Right cardiac atrium (tissue), 5 donors: Measurements from ENCODE around the gene OR2W1. TPM values are rescaled to one million over a fixed set of nuclear protein-coding genes. Genes with fewer than 3 reads are reported as not detected.

Source experiments
- ATAC-seq, 2 donors: fragments of 200-7000 bp; cut with Tn5 transposase; one replicate each; pipeline versions ENCODE4 v1.8.0 to v1.9.1; 2020; ENCODE audit warnings: moderate library complexity in 2 of 2, mild to moderate bottlenecking in 1 of 2
- DNase-seq, 3 donors: peaks; one replicate each; pipeline ENCODE4 v3.0.0-alpha.2; 2020
- H3K27ac ChIP-seq: one replicate; pipeline ENCODE4 v1.5.1; 2013; ENCODE audit warnings: mild to moderate bottlenecking, low read length, control low read depth, moderate library complexity
- H3K27me3 ChIP-seq: one replicate; pipeline ENCODE4 v1.6.1; 2013; ENCODE audit not compliant: control insufficient read depth, insufficient read depth
- H3K4me1 ChIP-seq: one replicate; pipeline ENCODE4 v1.6.1; 2013; ENCODE audit warnings: low read length; ENCODE audit not compliant: control insufficient read depth, insufficient read depth
- H3K4me3 ChIP-seq: one replicate; pipeline ENCODE4 v1.5.1; 2013; ENCODE audit warnings: low read length, control low read depth
- H3K9me3 ChIP-seq: one replicate; pipeline ENCODE4 v1.6.1; 2013; ENCODE audit warnings: low read length; ENCODE audit not compliant: control insufficient read depth
- WGBS: extraction: QIAGEN DNeasy Blood & Tissue Kit; methylation state at CpG from one replicate; pipeline ENCODE4 v1.1.7; 2013; 5-methylcytosine and 5-hydroxymethylcytosine counted together
- intact Hi-C, 4 donors: fragments of 100-400 bp; cut with DNase I; formaldehyde crosslinking; loops; one replicate each; pipeline versions ENCODE4 v1.11.0 to v1.14.0; 2022 to 2023
- long read RNA-seq, 4 donors: library from polyadenylated mRNA; unstranded; transcript quantifications; one replicate each; pipeline ENCODE4 v2.0.0, GENCODE V29; 2020 to 2021
- polyA plus RNA-seq: library from polyadenylated mRNA; stranded (reverse); fragments of 200-250 nt; gene quantifications from one replicate; pipeline ENCODE4 v1.2.3, GENCODE V29; 2013
- total RNA-seq, 4 donors: library from RNA; stranded (reverse); fragmentation: NEBNext Ultra II Directional; extraction: Animal tissue kit (Norgen Biotek cat#: 25700); gene quantifications; one replicate each; pipeline ENCODE4 v1.2.1, GENCODE V29; 2021
- donor health status: healthy with polysubstance abuse.
- donor health status: DM: no; HTN: yes; CAD: no.
- donor health status: DM: no; HTN: no; CAD: no.
- donor health status: DM: no; HTN: yes; CAD: no; lungs with severe emphysema.
- donor health status: DM: yes; HTN: yes; CAD: no.

Gene OR2W1
- total RNA-seq (not detected), polyA plus RNA-seq (not detected)
- long read RNA-seq, donor 1: 0 reads
- long read RNA-seq, donor 2: 0 reads
- long read RNA-seq, donor 3: 0 reads
- long read RNA-seq, donor 4: 0 reads

- no peaks in the 10 kb centered on the region for H3K27me3 ChIP-seq
- ATAC-seq: no peak
- H3K4me1 ChIP-seq: no peaks in the 10 kb centered on the region
- intact Hi-C loops: no loop called here
- H3K9me3 ChIP-seq: no peaks in the 10 kb centered on the region
- no peak for DNase-seq
- no peak within 1 kb of the TSS for H3K4me3 ChIP-seq
- no peak within 1 kb of the TSS for H3K27ac ChIP-seq
- 64% methylated on average over 1 of the region's 1 CpG for whole genome bisulfite sequencing
Observed at GRCh38 chr6:29045075-29045474, at the start of gene OR2W1. Gene OR2W1, minus strand, starts transcription at chr6:29045175. Its CDS starts 0 bp downstream, at chr6:29045175.

- intact Hi-C loops: no loop called here
- Histone ChIP-seq H3K27ac (no peak overlapping the region), H3K27me3 (no peaks in the 10 kb centered on the region), H3K4me3 (no peak overlapping the region), H3K4me1 (no peaks in the 10 kb centered on the region), H3K9me3 (no peaks in the 10 kb centered on the region)
- WGBS: 84% methylated on average over 3 of the region's 3 CpGs
- no peak for DNase-seq
- no peak for ATAC-seq
Observed at GRCh38 chr6:29092957-29093356, 48.0 kb upstream of the OR2W1 start.

GRCh38 chr6:29087213-29087612 lies 42.2 kb upstream of the OR2W1 start, which contains the start of gene OR2B3:
Gene OR2B3, minus strand, starts transcription at chr6:29087313. Its CDS starts 65 bp downstream, at chr6:29087248.
- intact Hi-C loops: no loop called here
- Histone ChIP-seq H3K27me3 (no peaks in the 10 kb centered on the region), H3K4me3 (no peak within 1 kb of the TSS), H3K27ac (no peak within 1 kb of the TSS), H3K9me3 (no peaks in the 10 kb centered on the region), H3K4me1 (no peaks in the 10 kb centered on the region)
- WGBS: 46% methylated on average over 1 of the region's 1 CpG
- ATAC-seq (no peak), DNase-seq (no peak)

GRCh38 chr6:29082457-29082856 lies 37.5 kb upstream of the OR2W1 start:
- no peaks in the 10 kb centered on the region for H3K27me3 ChIP-seq
- H3K4me1 ChIP-seq: no peaks in the 10 kb centered on the region
- H3K4me3 ChIP-seq: no peak overlapping the region
- ATAC-seq (no peak), DNase-seq (peak in 1 of 3 donors; percentile 18)
- 90% methylated on average over 15 of the region's 15 CpGs for WGBS
- intact Hi-C loops: no loop called here
- H3K9me3 ChIP-seq: no peaks in the 10 kb centered on the region
- H3K27ac ChIP-seq: no peak overlapping the region

GRCh38 chr6:29081312-29081711 lies 36.3 kb upstream of the OR2W1 start:
- DNase-seq (no peak), ATAC-seq (no peak)
- H3K27me3 ChIP-seq: no peaks in the 10 kb centered on the region
- H3K9me3 ChIP-seq: no peaks in the 10 kb centered on the region
- intact Hi-C loops: no loop called here
- H3K4me3 ChIP-seq: no peak overlapping the region
- H3K4me1 ChIP-seq: no peaks in the 10 kb centered on the region
- no peak overlapping the region for H3K27ac ChIP-seq

- Histone ChIP-seq H3K27ac (no peak overlapping the region), H3K27me3 (no peaks in the 10 kb centered on the region), H3K9me3 (no peaks in the 10 kb centered on the region), H3K4me3 (no peak overlapping the region), H3K4me1 (no peaks in the 10 kb centered on the region)
- intact Hi-C loops: no loop called here
- WGBS: 86% methylated on average over 1 of the region's 1 CpG
- no peak for ATAC-seq
- DNase-seq: no peak
Observed at GRCh38 chr6:29079203-29079602, 34.2 kb upstream of the OR2W1 start.

- DNase-seq: no peak
- Histone ChIP-seq H3K9me3 (no peaks in the 10 kb centered on the region), H3K27ac (no peak overlapping the region), H3K4me1 (no peaks in the 10 kb centered on the region), H3K4me3 (no peak overlapping the region), H3K27me3 (no peaks in the 10 kb centered on the region)
- no peak for ATAC-seq
- intact Hi-C loops: no loop called here
- WGBS: 29% methylated on average over 9 of the region's 9 CpGs
Observed at GRCh38 chr6:29071831-29072723, 27.1 kb upstream of the OR2W1 start.

- intact Hi-C loops: no loop called here
- Histone ChIP-seq H3K27ac (no peak overlapping the region), H3K4me1 (no peaks in the 10 kb centered on the region), H3K4me3 (no peak overlapping the region), H3K9me3 (no peaks in the 10 kb centered on the region), H3K27me3 (no peaks in the 10 kb centered on the region)
- WGBS: 77% methylated on average over 3 of the region's 3 CpGs
- DNase-seq (no peak), ATAC-seq (no peak)
Observed at GRCh38 chr6:29051680-29052079, 6.7 kb upstream of the OR2W1 start.

GRCh38 chr6:29035951-29036350 lies 9.0 kb downstream of the OR2W1 start:
- Histone ChIP-seq H3K9me3 (no peaks in the 10 kb centered on the region), H3K4me3 (no peak overlapping the region), H3K4me1 (no peaks in the 10 kb centered on the region), H3K27me3 (no peaks in the 10 kb centered on the region), H3K27ac (no peak overlapping the region)
- DNase-seq (peak in 1 of 3 donors; percentile 6), ATAC-seq (no peak)
- intact Hi-C loops: no loop called here
- 90% methylated on average over 24 of the region's 24 CpGs for WGBS

- no peaks in the 10 kb centered on the region for H3K9me3 ChIP-seq
- no peaks in the 10 kb centered on the region for H3K4me1 ChIP-seq
- no peaks in the 10 kb centered on the region for H3K27me3 ChIP-seq
- no peak overlapping the region for H3K4me3 ChIP-seq
- H3K27ac ChIP-seq: no peak overlapping the region
- intact Hi-C loops: no loop called here
- no peak for ATAC-seq
- DNase-seq: no peak
- WGBS: 88% methylated on average over 13 of the region's 13 CpGs
Observed at GRCh38 chr6:29028821-29029220, 16.2 kb downstream of the OR2W1 start.

GRCh38 chr6:29025927-29026585 lies 18.9 kb downstream of the OR2W1 start:
- Histone ChIP-seq H3K27me3 (no peaks in the 10 kb centered on the region), H3K27ac (no peak overlapping the region), H3K9me3 (no peaks in the 10 kb centered on the region), H3K4me3 (no peak overlapping the region), H3K4me1 (no peaks in the 10 kb centered on the region)
- no peak for ATAC-seq
- intact Hi-C loops: no loop called here
- DNase-seq: no peak
- 36% methylated on average over 2 of the region's 2 CpGs for WGBS
